ENCODE results near the gene CLDN14. TPM values are rescaled to one million over a fixed set of nuclear protein-coding genes. Genes with fewer than 3 reads are reported as not detected.
A peak's percentile ranks its signal among the peaks of the same experiment; 100 is the strongest.

CLDN14 gene
- total RNA-seq, 1 experiment from 2014 or later = 8.9 TPM

DNA sequence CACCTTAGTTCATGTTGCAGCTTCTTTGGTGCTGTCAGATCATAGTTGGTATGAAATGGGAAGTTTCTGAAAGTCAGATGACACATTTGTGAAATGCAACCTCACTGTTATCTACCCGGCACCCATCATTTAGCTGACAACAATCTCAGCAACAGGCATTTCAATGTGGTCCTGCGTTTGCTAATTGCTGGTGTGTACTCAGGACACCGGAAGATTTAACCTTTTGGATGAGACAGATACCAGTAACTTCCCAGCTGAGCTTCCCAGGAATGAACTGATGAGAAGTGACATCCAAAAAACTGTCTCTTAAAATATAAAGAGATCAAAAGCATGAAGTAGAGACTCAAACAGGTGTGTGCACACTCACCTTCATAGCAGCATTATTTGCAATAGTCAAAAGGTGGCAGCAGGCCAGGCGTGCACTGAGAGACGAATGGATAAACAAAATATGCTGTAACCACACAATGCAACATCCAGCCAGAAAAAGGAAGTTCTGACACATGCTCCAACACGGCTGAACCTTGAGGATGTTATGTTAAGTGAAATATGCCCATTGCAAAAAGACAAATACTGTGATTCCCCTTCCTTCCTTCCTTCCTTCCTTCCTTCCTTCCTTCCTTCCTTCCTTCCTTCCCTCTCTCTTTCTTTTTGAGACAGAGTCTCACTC, 7.9 kb upstream of the CLDN14 start:
- no peaks in the 10 kb centered on the region for H3F3A ChIP-seq (ENCODE audit: low read length, unreplicated experiment)
- no peak overlapping the region for H3K4me2 ChIP-seq (ENCODE audit: low read length)
- ChIA-PET POLR2A (ENCODE audit: unreplicated experiment) (no interaction called here), CTCF (no interaction called here)
- no peaks in the 10 kb centered on the region for H3K27me3 ChIP-seq (ENCODE audit: low read length)
- H3K4me3 ChIP-seq (ENCODE audit: low read length) = no peak overlapping the region
- no peaks in the 10 kb centered on the region for H3K36me3 ChIP-seq (ENCODE audit: low read depth, low read length)
- TF ChIP-seq EZH2 (IDR thresholded peaks at IDR 0.05; ENCODE audit: low read length, unreplicated experiment) (no peak), EZH2phosphoT487 (IDR thresholded peaks at IDR 0.05; ENCODE audit: borderline replicate concordance, low read length) (no peak)
- TF ChIP-seq, protein P1, sequence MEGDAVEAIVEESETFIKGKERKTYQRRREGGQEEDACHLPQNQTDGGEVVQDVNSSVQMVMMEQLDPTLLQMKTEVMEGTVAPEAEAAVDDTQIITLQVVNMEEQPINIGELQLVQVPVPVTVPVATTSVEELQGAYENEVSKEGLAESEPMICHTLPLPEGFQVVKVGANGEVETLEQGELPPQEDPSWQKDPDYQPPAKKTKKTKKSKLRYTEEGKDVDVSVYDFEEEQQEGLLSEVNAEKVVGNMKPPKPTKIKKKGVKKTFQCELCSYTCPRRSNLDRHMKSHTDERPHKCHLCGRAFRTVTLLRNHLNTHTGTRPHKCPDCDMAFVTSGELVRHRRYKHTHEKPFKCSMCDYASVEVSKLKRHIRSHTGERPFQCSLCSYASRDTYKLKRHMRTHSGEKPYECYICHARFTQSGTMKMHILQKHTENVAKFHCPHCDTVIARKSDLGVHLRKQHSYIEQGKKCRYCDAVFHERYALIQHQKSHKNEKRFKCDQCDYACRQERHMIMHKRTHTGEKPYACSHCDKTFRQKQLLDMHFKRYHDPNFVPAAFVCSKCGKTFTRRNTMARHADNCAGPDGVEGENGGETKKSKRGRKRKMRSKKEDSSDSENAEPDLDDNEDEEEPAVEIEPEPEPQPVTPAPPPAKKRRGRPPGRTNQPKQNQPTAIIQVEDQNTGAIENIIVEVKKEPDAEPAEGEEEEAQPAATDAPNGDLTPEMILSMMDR (conservative IDR thresholded peaks at IDR 0.05; ENCODE audit: low read depth, low read length) = no peak
- peak overlapping the region; percentile 8; the same call in 1 of the 2 replicates for H3K27ac ChIP-seq (ENCODE audit: low read length)
- H3K9ac ChIP-seq (ENCODE audit: low read length) = no peak overlapping the region
- H3K9me3 ChIP-seq (ENCODE audit: low read length) = no peaks in the 10 kb centered on the region
- DNase-seq (peak; percentile 92), ATAC-seq (peak; percentile 82)
- H4K20me1 ChIP-seq (ENCODE audit: low read length) = no peaks in the 10 kb centered on the region
- BruUV-seq (replicated peaks) = TSS peak; percentile 11
- no peaks in the 10 kb centered on the region for H3K9me2 ChIP-seq (replicated peaks; ENCODE audit: low read length)
- peaks cover 8% of the 10 kb centered on the region for H3K4me1 ChIP-seq (ENCODE audit: insufficient read depth, low read length)
- intact Hi-C loops (cut with micrococcal nuclease) = no loop called here
- H2AFZ ChIP-seq (ENCODE audit: low read length) = no peak overlapping the region
- H3K79me2 ChIP-seq (ENCODE audit: low read length) = no peaks in the 10 kb centered on the region

DNA sequence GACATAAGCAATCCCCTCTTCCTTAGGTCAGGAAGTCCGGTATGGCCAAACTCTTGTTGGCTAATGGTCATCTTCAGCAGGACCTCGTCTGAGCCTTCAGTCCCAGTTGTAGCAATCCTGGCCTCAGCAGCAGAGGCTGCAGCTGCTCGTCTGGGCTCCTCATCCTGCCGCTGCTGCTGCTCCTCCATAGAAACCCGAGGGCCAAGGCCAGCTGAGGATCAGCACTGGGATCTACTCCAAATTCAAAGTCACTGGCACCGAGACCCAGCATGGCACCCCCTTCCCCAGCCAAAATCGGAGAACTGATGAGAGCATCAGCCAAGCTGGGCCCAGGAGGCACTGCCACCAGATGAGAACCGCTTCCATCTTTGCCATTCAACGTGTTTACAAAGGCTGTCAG, 6.3 kb upstream of the CLDN14 start:
- Histone ChIP-seq H3F3A (ENCODE audit: low read length, unreplicated experiment) (no peaks in the 10 kb centered on the region), H3K79me2 (ENCODE audit: low read length) (no peaks in the 10 kb centered on the region), H3K36me3 (ENCODE audit: low read depth, low read length) (no peaks in the 10 kb centered on the region), H3K9ac (ENCODE audit: low read length) (no peak overlapping the region), H3K4me3 (ENCODE audit: low read length) (no peak overlapping the region), H3K9me3 (ENCODE audit: low read length) (no peaks in the 10 kb centered on the region), H3K27ac (ENCODE audit: low read length) (no peak overlapping the region), H3K27me3 (ENCODE audit: low read length) (no peaks in the 10 kb centered on the region), H3K9me2 (replicated peaks; ENCODE audit: low read length) (no peaks in the 10 kb centered on the region), H3K4me1 (ENCODE audit: insufficient read depth, low read length) (peaks cover 8% of the 10 kb centered on the region), H3K4me2 (ENCODE audit: low read length) (no peak overlapping the region), H2AFZ (ENCODE audit: low read length) (no peak overlapping the region), H4K20me1 (ENCODE audit: low read length) (no peaks in the 10 kb centered on the region)
- TF ChIP-seq, protein P1 (conservative IDR thresholded peaks at IDR 0.05; ENCODE audit: low read depth, low read length) = no peak
- no peak for TF ChIP-seq EZH2 (IDR thresholded peaks at IDR 0.05; ENCODE audit: low read length, unreplicated experiment)
- TF ChIP-seq EZH2phosphoT487 (IDR thresholded peaks at IDR 0.05; ENCODE audit: borderline replicate concordance, low read length) = no peak
- intact Hi-C loops (cut with micrococcal nuclease) = no loop called here
- ChIA-PET CTCF (no interaction called here), POLR2A (ENCODE audit: unreplicated experiment) (no interaction called here)
- BruUV-seq (replicated peaks) = no TSS peak
- no peak for ATAC-seq
- no peak for DNase-seq

DNA sequence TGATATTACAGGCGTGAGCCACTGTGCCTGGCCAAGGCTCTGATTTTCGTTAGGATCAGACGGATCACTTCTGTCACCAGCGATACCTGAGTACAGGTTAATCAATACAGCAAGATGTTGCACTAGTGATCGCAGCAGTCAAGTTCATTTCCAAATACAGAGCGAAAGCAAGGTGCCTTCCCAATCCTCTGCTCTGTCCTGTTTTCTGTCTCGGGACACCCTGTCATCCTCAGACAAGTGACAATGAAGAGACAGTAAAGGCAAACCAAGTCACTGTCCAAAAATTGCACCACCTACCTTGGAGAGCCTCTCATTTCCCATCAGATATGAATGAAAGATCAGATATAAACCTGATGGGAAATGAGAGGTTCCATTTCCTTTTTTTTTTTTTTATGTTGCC, 5.6 kb upstream of the CLDN14 start:
- CTCF ChIA-PET = no interaction called here
- Histone ChIP-seq H3K4me1 (ENCODE audit: insufficient read depth, low read length) (peaks cover 8% of the 10 kb centered on the region), H3K4me3 (ENCODE audit: low read length) (no peak overlapping the region), H3K9ac (ENCODE audit: low read length) (no peak overlapping the region), H3K36me3 (ENCODE audit: low read depth, low read length) (no peaks in the 10 kb centered on the region), H3K27ac (ENCODE audit: low read length) (no peak overlapping the region), H3K79me2 (ENCODE audit: low read length) (no peaks in the 10 kb centered on the region), H3K9me3 (ENCODE audit: low read length) (no peaks in the 10 kb centered on the region), H3K4me2 (ENCODE audit: low read length) (no peak overlapping the region), H3F3A (ENCODE audit: low read length, unreplicated experiment) (no peaks in the 10 kb centered on the region), H3K9me2 (replicated peaks; ENCODE audit: low read length) (no peaks in the 10 kb centered on the region), H4K20me1 (ENCODE audit: low read length) (no peaks in the 10 kb centered on the region), H3K27me3 (ENCODE audit: low read length) (no peaks in the 10 kb centered on the region), H2AFZ (ENCODE audit: low read length) (no peak overlapping the region)
- intact Hi-C loops (cut with micrococcal nuclease) = no loop called here
- TF ChIP-seq, protein P1 (conservative IDR thresholded peaks at IDR 0.05; ENCODE audit: low read depth, low read length) = no peak
- TF ChIP-seq EZH2phosphoT487 (IDR thresholded peaks at IDR 0.05; ENCODE audit: borderline replicate concordance, low read length) (no peak), EZH2 (IDR thresholded peaks at IDR 0.05; ENCODE audit: low read length, unreplicated experiment) (no peak)
- BruUV-seq (replicated peaks) = no TSS peak
- ATAC-seq (no peak), DNase-seq (no peak)
- POLR2A ChIA-PET (ENCODE audit: unreplicated experiment) = no interaction called here
